ENCODE data around the gene FSCB. TPM values are rescaled to one million over a fixed set of nuclear protein-coding genes. Genes with fewer than 3 reads are reported as not detected.

FSCB gene
- total RNA-seq, 1 donor from 2014 or later = not detected

DNA sequence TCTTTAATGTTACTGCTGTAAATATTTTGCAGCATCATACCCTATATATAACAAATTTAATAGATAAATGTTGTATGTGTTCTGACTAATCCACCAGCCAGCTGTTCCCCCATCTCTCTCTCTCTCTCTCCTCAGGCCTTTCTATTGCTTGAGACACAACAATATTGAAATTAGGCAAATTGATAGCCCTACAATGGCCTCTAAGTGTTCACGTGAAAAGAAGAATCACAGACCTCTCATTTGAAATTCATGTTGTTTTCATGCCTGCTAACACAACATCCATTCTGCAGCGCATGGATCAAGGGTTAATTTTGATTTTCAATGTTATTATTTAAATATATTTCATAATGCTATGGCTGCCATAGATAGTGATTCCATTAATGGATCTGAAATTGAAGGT, 1.8 kb upstream of the FSCB start:
- no peak overlapping the region for H3K4me3 ChIP-seq (ENCODE audit: low read depth, low read length)
- TF ChIP-seq, protein P1, sequence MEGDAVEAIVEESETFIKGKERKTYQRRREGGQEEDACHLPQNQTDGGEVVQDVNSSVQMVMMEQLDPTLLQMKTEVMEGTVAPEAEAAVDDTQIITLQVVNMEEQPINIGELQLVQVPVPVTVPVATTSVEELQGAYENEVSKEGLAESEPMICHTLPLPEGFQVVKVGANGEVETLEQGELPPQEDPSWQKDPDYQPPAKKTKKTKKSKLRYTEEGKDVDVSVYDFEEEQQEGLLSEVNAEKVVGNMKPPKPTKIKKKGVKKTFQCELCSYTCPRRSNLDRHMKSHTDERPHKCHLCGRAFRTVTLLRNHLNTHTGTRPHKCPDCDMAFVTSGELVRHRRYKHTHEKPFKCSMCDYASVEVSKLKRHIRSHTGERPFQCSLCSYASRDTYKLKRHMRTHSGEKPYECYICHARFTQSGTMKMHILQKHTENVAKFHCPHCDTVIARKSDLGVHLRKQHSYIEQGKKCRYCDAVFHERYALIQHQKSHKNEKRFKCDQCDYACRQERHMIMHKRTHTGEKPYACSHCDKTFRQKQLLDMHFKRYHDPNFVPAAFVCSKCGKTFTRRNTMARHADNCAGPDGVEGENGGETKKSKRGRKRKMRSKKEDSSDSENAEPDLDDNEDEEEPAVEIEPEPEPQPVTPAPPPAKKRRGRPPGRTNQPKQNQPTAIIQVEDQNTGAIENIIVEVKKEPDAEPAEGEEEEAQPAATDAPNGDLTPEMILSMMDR (conservative IDR thresholded peaks at IDR 0.05; ENCODE audit: low read depth, low read length) = no peak
- no peak for DNase-seq (ENCODE audit: low read depth)

DNA sequence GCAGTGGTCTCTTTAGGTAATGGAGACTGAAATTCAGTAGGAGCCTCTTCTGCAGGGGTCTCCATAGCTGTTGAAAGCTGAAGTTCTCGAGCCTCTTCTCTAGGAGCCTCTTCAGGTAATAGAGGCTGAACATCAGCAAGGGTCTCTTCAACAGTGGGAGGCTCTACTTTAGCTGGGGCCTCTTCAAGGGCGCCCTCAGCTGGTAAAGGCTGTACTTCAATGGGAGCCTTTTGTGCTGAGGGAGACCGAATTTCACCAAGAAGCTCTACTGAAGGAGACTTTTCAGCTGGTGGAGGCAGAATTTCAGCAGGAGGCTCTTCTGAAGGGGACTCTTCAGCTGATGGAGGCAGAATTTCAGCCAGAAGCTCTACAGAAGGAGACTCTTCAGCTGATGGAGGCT, 1.5 kb downstream of the FSCB start:
- no peak for DNase-seq (ENCODE audit: low read depth)
- H3K4me3 ChIP-seq (ENCODE audit: low read depth, low read length) = no peak overlapping the region
- TF ChIP-seq, protein P1 (conservative IDR thresholded peaks at IDR 0.05; ENCODE audit: low read depth, low read length) = no peak

DNA sequence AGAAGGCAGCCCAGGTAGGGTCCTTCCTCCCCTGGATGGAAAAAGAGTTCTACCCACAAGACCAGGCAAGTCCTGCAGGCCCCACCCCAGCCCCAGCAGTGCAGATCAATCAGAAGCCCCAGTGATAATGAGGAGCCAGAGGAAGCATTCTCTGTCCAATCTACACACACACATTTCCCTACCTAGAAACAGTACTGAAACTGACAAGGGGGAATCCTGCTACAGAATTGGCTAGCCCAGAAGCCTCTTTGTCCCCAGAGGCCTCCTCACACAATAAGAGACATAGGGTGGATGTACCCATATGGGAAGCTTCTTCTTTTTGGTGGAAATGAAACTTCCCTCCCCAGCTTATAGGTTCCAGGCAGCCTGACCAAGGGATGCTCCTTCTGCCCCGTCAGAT, 9.9 kb downstream of the FSCB start:
- no peak for DNase-seq (ENCODE audit: low read depth)
- TF ChIP-seq, protein P1 (conservative IDR thresholded peaks at IDR 0.05; ENCODE audit: low read depth, low read length) = no peak
- H3K4me3 ChIP-seq (ENCODE audit: low read depth, low read length) = no peak overlapping the region

DNA sequence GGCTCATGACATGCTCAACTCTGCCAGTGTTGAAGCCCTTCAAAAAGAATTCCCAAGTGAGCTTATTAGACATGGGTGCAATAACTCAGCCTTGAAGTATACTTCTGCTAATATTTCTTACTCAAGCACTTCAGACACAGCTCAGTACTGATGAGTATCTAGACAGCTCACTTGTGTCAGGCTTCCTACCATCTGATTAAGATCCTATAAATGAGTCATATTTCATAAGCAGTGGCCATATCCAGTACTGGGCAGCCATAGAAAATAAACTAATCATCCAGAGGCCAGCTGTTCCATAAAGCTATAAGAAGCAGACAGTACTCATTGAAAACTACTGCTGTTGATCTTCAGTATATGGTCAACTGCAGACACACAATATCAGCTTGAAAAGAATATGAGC, 12.9 kb downstream of the FSCB start:
- DNase-seq (ENCODE audit: low read depth) = no peak
- TF ChIP-seq, protein P1 (conservative IDR thresholded peaks at IDR 0.05; ENCODE audit: low read depth, low read length) = no peak
- H3K4me3 ChIP-seq (ENCODE audit: low read depth, low read length) = no peak overlapping the region

DNA sequence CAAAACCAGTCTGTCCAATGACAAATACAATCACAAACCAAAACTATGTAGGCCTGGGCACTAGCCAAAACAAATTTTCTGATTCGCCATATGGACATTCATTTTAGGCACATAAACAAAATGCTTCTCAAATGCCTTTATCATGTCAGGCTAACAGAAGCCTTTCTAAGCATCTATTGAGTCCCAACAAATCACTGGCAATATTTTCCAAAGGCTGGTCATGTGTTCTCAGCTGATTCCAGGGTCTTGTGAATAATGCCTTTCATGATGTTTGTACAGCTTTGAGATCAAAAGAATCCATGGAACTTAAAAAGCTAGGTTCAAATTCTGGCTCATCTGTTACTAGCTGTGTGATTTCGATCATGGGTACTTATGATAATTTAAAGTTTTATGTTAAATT, 16.1 kb downstream of the FSCB start:
- TF ChIP-seq, protein P1 (conservative IDR thresholded peaks at IDR 0.05; ENCODE audit: low read depth, low read length) = no peak
- no peak overlapping the region for H3K4me3 ChIP-seq (ENCODE audit: low read depth, low read length)
- DNase-seq (ENCODE audit: low read depth) = no peak

DNA sequence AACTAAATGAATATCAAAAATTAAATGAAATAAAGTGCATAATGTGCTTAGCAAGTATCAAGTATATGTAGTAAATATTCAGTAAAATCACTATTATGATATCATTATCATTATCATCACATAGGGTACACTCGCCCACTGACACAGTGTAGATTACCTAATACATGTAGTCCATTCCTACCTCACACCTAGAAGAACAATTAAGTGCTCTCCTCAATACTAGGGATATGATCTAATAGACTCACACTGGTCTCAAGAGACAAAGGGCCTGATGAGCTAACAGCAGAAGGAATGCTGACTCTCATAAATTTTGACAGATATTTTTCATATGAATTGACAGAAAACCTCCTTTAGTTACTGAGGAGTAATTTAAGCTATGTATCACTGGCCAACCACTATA, 29.1 kb downstream of the FSCB start:
- TF ChIP-seq, protein P1 (conservative IDR thresholded peaks at IDR 0.05; ENCODE audit: low read depth, low read length) = no peak
- no peak overlapping the region for H3K4me3 ChIP-seq (ENCODE audit: low read depth, low read length)
- DNase-seq (ENCODE audit: low read depth) = no peak

DNA sequence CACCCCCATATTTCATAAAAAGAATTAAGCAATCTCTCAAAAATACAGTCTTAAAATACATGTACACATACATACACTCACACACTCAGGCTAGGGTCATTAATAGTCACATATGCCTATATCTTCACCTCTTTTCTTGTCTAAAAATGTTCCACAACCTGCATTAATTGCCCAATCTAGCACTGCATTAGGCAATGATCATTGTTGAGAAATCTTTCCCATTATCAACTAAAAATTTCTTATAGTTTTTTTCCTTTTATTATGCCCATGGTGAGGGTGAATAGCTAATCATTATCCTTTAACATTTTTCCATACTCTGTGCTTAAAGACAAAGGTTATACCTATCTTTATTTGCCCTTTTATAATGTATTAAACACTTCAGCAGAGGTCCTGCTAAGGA, 38.3 kb downstream of the FSCB start:
- no peak overlapping the region for H3K4me3 ChIP-seq (ENCODE audit: low read depth, low read length)
- TF ChIP-seq, protein P1 (conservative IDR thresholded peaks at IDR 0.05; ENCODE audit: low read depth, low read length) = no peak
- DNase-seq (ENCODE audit: low read depth) = no peak
